VCaP (cell line): ENCODE data around the gene FANCE.
A peak's percentile ranks its signal among the peaks of the same experiment; 100 is the strongest.
"Not testable (repeated sequence)": the region's sequence is repeated elsewhere in the genome, so short reads cannot be mapped to it uniquely, and the experiment has no call there.

Experiments
- H3K27ac ChIP-seq: fragments of 450-650 bp; 2 replicates; pipeline ENCODE4 v1.5.1; 2017
- TF ChIP-seq, protein P1 (sequence below): fragments of 450-650 bp; conservative IDR thresholded peaks from 2 replicates; pipeline ENCODE4 v1.5.1; 2017; ENCODE audit warnings: mild to moderate bottlenecking, moderate library complexity

Gene FANCE

DNA sequence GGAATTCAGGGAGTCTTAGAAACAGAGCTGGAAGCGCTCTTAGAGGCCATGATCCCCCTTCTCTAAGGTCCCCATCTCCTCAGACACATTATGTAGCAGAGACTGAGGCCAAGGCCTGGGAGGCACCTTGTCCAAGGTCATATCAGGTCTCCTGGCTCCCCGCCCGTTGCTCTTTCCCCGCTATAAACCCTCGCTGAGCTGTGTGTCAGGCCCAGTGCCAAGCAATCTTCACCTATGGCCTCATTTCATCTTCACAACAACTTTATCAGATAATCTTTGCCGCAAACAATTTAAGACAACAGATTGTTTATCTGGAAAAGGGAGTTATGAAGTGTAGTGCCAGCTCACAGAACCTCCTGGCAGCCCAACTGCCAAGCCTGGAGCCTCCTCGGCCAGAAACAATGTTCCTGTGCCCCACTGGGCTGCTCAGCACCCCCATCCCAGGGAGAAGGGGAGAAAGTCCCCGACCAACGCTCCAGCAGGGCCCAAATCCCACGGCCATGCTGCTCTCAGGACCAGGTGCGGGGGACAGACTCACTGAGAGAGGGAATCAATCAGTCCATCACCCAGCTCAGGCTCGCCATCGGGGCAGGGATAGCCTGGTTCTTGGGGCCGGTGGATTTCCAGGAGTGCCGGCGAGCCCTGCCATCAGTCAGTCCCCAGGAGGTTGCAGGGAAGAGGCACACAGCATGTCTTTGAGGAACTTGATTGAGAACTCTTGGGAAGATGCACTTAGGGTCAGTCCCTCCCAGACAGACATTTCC is 16.9 kb upstream of the FANCE start:
- H3K27ac ChIP-seq, result peak overlapping the region; percentile 75
- TF ChIP-seq, protein P1, sequence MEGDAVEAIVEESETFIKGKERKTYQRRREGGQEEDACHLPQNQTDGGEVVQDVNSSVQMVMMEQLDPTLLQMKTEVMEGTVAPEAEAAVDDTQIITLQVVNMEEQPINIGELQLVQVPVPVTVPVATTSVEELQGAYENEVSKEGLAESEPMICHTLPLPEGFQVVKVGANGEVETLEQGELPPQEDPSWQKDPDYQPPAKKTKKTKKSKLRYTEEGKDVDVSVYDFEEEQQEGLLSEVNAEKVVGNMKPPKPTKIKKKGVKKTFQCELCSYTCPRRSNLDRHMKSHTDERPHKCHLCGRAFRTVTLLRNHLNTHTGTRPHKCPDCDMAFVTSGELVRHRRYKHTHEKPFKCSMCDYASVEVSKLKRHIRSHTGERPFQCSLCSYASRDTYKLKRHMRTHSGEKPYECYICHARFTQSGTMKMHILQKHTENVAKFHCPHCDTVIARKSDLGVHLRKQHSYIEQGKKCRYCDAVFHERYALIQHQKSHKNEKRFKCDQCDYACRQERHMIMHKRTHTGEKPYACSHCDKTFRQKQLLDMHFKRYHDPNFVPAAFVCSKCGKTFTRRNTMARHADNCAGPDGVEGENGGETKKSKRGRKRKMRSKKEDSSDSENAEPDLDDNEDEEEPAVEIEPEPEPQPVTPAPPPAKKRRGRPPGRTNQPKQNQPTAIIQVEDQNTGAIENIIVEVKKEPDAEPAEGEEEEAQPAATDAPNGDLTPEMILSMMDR, result no peak

DNA sequence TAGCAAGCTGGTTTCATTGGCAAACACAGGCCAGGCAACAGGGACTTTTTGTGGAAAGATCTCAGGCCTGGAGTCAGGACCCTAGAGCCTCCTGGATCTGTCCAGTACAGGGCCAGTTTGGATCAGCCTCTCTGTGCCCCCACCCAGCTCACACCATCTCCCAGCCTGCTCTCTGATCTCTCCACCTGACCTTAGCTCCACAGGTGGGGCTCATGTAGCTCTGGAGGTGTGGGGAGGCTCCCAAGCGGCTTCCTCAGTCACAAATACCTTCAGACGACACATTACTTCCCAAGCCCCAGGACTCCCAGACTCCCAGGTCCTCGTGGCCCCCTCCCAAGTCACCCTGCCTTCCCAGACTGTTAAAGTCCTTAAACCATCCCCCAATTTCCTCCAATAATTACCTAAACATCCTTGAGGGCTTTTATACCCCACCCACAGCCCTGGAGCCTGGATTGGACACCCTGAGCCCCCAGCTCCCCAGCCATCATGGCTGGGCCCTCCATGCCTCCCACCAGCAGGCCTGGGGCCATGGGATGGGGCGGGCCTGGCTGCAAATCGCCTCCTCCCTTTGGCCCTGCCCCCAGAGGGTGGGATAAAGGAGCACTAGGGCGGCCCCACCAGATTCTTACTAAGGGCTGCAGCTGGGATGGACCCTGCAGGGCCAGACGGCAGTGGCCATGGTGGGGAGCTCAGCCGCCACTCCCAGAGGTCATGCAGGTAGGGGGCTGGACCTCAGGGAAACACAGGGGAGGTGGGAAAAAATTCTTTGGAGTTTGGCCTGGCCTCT is 15.9 kb upstream of the FANCE start:
- TF ChIP-seq, protein P1, result no peak
- H3K27ac ChIP-seq, result peak overlapping the region; percentile 75

DNA sequence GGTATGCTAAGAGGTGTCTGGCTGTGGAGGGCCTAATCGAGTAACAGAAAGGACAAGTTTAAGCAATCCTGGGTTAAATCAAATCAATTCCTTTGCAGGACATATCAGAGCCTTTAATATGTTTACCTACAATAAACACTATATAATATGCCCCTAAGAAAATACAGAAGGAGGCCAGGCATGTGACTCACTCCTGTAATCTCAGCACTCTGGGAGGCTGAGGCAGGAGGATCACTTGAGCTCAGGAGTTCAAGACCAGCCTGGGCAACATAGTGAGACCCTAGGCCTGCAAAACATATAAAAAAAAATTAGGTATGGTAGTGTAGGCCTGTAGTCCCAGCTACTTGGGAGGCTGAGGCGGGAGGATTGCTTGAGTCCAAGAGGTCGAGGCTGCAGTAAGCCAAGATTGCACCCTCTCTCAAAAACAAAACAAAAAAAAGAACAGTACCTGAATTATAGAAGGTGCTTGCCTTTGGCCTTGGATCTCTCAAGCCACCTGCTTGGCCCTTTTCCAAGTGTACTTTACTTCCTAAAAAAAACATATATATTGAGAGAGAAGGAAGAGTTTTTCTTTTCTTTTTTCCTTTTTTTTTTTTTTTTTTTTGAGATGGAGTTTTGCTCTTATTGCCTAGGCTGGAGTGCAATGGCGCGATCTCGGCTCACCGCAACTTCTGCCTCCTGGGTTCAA is 13.6 kb upstream of the FANCE start:
- H3K27ac ChIP-seq, result not testable (repeated sequence)

DNA sequence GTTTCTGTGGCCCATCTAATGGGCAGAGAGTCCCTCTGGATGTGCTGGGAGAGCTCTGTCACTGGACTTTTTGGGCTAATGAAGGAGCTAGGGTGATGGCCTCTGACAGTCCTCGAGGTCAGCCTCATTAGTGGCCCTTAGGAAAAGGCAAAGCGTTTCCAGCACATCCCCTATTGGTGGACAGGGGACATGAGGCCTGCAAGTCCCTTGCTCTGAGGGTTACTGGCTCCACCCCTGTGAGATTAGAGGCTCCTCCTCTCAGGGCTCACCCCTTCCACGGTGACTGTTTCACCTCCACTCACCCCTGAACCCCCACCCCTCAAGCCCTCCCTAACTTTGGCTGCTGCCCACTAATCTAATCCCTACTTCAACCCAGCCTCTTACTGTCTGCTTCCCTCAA is 12.8 kb upstream of the FANCE start:
- TF ChIP-seq, protein P1, result no peak
- no peak overlapping the region for H3K27ac ChIP-seq

DNA sequence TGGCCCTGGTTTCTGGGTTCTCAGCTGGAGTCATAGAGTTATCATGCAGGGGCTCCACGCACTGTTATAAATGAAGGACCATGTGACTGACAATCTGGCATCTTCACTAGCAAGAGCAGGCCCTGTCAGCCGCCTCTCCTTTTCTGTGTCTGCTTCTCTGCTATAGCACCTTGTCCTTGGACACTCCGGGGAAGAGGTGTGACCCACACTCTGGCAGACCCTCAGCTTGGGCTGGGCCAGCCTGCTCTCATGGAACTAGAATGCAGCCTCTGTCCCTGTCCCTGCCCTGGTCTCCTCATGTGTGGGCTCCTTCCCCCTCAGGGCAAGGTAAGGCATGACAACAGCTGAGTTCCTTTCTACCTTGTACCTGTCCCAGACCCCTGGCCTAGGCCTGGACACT is 10.9 kb upstream of the FANCE start:
- no peak overlapping the region for H3K27ac ChIP-seq
- TF ChIP-seq, protein P1, result no peak

DNA sequence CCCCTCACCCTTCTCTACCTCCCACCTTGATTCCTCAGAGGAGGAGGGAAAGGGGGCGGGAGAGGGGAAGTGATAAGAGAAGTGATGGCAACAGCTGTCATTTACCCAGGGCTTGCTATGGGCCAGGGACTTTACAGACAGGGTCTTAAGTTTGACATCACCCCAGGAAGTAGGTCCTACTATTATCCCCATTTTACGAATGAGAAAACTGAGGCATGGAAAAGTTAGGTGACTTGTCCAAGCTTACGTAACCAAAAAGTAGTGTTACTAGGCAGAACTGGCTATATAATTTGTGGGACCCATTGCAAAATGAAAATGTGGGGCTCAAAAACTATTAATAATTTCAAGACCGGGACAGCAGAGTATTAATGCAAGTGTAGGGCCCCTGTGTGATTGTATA is 10.5 kb upstream of the FANCE start:
- no peak overlapping the region for H3K27ac ChIP-seq
- TF ChIP-seq, protein P1, result no peak

DNA sequence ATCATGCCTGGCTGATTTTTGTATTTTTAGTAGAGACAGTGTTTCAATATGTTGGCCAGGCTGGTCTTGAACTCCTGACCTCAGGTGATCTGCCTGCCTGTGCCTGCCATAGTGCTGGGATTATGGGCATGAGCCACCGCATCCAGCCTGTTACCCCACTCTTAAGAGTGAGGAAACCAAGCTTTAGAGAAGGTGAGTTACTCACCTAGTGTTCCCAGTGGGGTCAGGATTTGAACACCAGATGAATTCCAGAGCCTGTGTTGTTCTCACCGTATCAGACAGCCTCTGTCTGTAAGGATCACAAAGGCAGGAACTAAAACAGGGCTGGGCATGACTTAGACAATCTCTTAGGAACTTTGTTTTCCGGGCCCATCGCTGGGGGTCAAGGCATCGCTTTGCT is 9.4 kb upstream of the FANCE start:
- TF ChIP-seq, protein P1, result no peak
- no peak overlapping the region for H3K27ac ChIP-seq
